Ramos (cell line): ENCODE data around the gene SCUBE3.

ENCODE experiments used
- in situ Hi-C: fragments of 300-500 bp; cut with MboI; formaldehyde crosslinking; loops from one replicate; pipeline ENCODE4 v1.14.3; 2022; ENCODE audit warnings: low sequenced_read_pairs; ENCODE audit not compliant: unreplicated experiment

Gene SCUBE3

GRCh38 chr6:35295036-35295435, 81.3 kb downstream of the SCUBE3 start:
- in situ Hi-C loops, result no loop called here

DNA sequence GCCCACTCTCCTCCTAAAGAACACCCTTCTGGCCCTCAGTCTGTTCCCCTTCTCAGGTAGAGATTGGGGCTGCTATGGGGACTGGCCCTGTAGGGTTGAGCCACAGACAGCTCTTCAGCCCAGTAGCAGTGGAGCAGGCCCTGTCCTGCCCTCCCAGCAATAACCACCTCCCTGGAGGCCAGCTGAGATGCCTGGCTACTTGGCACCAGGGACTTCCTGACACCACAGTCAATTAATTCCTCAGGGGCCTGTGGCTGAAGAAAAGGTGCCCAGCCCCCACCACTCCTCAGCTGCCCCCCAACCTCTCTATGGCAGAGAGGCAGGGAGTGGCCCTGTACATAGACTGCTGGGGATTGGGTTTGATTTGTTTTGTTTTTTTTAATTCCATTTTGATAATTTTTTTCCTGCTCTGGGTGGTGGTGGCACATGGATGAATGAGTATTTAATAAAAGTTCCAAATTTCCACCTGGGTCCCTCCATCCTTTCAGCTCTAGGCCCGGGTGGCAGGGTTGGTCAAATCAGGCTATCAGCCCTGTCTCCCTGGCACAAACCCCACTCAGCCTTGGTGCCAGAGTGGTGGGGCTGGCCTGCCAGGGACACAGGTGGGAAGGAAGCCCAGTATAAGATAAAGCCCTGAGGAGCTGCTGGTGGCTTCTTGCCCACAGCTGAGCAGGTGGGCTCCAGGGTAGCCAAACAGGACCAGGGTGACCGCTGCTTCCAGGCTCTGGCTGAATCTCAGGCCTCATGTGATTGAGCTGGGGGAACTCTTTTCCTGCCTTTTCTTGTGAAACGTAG, 82.0 kb downstream of the SCUBE3 start:
- in situ Hi-C loops, result no loop called here

DNA sequence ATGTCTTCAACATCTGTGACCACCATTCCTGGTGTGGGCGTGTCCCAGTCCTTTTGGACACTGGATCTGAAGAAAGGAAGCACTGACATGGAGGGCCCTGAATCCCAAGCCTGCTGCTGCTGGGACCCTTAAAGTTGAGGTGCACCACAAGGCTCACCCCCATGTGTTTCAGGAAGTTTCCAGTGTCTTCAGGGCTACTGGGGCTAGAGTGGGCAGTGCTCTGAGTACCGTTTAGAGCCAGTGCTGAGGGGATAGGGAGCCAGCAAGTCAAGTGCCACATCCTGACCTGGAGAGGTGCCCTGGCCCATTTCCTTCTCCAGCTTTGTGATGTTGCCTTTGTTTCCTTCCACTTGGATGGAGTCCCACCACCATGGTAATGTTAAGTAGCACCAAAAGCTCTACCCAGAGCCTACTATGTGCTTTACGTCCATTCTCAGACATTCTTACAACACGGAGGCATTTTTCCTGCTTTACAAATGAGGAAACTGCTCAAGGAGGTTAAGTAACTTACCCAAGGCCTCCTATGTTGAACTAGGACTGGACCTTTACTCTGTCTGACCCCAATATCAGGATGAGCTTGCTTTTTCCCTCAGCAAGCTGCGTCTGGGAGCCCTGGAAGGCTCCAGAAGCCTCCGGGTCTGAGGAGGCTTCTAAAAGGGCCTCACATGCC, 83.3 kb downstream of the SCUBE3 start:
- in situ Hi-C loops, result no loop called here

DNA sequence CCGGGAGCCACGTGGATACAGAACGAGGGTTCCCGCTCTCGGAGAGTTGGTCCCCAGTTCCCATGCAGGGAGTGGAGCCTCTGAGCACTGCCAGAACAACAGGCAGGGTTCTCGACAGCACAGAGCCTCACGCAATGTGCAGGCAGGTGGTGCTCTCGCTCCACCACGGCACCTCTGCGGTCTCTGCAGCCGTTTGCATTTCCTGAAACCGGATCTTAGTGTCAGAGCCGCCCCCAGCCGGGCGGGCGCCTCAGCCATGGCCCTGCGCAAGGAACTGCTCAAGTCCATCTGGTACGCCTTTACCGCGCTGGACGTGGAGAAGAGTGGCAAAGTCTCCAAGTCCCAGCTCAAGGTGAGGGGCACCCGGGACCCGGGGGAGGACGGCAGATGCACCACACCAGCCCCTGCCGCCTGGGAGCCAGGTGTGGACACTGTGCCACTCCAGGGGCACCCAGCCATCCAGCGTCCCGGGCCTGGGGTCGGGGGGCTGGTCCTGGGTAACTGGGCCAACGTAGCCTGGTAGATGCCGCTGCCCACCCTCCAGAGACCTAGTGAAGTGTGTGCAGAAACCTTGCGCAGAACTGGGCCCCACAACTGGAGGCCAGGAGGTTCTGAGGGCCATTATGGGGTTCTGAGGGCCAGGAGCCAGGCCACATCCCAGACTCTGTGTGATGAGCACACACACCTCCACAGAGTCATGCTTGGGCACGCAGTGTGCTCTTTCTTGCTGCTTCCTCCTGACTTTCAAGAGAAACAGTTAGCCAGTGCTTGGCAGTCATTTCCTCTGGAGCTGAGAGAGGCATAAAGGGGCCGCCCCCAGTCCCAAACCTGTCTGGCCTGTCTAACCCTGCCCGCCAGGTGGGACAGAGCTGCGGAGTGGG, 84.1 kb downstream of the SCUBE3 start, which contains the start of gene DEF6:
TSS of gene DEF6 (plus strand) at position 218 of the 881 bp plus-strand sequence. CDS start at position 257, 39 bp downstream.
- in situ Hi-C loops, result no loop called here

DNA sequence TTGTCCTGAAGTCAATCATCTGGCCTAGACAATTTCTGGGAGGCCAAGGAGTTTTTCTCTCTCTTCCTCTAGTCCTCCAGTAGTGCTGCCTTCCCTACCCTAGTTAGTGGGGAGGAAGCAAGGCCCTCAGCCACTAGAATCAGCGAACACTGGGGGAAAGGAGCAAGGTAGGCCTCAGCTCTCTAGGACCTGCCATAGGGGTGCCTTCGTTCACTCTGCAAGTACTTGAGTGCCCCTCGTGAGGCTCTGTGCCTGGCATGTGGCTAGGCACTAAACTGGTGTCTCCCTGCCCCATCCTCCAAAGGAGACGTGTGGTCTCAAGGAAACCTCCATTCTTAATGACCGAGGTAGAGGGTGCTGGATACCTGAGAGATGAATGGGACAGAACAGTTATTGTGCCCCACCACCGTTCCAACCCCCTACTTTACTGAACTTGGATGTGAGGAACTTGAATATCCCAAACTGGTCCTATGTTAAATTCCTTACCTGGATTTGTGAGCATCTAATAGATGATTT, 84.9 kb downstream of the SCUBE3 start:
- in situ Hi-C loops, result no loop called here

- in situ Hi-C loops, result loop anchor here (10.0 kb wide), 1 partner anchor 435 kb away; the partner anchor contains the start of gene ARMC12
Observed at GRCh38 chr6:35299674-35300073, 85.9 kb downstream of the SCUBE3 start.

GRCh38 chr6:35300848-35301247, 87.1 kb downstream of the SCUBE3 start:
- in situ Hi-C loops, result loop anchor here (10.0 kb wide), 1 partner anchor 434 kb away; the partner anchor contains the start of gene ARMC12
